ENCODE results near the gene HOXC5. TPM values are rescaled to one million over a fixed set of nuclear protein-coding genes. Genes with fewer than 3 reads are reported as not detected.

The HOXC5 gene
- polyA plus RNA-seq, 3 donors, result 1.8 to 3.6 (median 3.0) TPM

DNA sequence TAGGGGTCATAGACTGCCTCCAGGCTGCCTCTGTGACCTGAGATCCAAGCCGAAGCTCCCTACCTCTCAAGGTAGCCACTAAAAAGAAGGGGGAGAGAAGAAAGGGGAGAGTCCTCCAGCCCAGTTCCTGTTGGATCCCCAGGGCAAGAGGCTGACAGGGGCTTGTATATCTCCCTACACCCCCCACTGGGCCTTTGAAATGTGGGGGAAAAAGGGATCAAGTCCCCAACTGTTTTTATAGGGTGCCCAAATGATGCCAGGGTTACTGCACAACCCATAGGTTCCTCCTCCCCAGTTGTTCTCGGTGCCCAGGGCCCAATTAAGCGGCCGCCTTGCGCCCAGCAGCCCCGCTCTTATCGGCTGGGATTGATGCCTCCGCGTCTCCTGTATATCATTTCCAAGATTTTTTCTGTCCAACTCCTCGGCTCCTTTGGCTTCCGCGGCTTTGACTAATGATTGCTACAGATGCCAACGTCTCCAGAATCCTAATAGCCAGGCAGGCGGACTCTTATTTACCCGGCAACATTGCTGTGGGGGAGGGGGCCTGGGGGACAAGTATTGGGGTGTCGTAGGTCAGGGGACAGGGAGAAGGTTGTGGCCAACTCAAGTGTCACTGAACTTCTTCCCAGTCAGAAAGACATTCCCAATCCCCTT lies 13.1 kb downstream of the HOXC5 start:
- DNase-seq, result no peak

DNA sequence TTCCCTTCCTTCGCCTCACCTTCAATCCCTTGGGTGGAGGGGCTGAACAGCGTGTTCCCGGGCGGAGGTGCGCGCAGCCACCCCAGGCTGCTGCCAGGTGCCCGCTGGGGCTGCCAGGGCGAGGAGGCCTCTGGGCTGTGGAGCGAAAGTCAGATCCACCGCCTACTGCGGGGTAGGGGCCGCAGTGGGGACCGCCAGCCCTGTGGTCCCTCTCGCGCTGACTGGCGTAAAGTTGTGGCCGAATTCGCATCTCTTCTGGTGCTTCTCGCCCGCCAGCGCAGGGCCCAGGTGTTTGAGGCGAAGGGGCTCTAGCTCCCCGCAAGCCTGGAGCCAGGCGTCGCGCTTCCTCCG lies 13.9 kb downstream of the HOXC5 start:
- no peak for DNase-seq

DNA sequence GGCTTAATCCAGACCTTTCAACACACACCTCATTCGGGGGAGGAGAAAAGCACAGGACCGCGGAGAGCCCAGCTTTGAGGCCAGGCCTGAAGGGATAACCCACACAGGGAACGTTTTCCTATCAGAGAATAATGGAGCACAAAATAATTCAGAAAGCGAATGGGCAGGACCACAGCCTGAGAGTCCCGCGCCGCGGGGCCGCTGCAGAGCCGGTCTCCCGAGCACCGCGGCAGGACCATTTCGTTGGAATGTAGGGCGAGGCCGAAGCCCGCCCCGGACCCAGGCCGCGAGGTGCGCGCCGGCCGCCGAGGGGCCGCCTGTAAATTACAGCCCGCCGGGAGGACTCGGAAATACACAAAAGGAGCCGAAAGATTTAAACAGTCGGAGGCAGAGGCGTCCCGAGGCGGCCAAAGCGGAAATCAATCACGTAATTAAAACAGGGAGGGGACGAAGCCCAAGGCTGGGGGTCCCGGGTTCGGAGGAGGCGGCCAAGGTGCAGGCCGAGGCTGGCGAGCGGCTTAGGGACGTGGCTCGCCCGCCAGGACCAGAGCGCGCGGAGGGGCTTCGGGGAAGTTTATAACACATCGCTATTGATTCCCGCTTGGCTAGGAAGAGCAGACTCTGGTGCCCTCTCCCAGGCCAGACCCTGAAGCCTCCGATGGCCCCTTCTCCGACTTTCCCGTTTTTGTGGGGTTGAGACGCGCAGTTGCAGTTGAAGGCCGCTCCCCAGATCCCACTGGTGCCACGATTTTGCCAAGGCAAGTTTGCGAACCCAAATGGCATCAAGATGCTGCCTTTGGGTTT lies 14.5 kb downstream of the HOXC5 start:
- no peak for DNase-seq

DNA sequence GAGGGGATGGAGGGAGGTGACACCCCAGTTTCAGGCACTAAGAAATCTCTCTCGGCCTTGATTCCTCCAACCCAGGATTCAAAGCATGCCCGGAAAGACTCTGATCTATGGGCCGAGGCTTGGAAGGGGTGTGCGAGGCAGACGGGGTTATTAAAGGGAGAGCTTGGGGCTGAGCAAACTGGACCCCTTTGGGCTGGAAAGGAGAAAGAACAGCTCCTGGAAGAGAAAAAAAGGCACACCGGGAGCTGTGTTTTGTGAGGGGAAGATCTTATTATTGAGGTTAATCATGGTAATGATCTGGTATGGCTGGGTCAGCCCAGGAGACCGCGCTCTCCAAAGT lies 15.1 kb downstream of the HOXC5 start:
- no peak for DNase-seq

DNA sequence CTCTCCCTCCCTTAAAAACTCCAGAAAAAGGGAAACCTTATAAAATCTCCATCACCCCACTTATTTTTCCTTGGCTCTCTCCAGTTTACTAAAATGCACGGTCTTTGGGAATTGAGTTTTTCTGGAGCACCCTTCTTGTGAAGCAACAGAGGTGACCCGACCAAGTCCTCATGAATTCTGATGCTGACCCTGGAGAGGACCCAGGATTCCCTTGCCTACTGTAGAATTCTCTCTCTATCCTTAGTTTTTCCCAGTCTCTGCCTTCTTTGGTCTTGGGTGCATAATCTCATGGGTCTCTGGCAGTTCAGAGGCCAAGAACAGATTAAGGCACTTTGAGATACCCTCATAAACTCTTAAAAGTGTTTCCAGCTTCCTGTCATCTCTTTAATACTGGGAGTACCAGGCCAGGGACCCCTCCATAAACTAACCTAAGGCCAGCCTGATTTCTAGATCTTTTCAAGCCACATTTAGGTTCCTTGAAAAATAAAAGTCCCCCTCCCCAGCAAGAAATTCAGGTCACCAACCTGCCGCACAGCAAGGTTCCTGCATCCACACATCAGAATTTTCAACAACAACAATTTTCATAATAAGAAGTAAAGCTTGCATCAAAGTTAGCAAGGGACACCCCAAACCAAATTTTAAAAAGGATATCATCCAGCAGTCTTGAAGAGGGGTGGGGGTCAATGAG lies 15.7 kb downstream of the HOXC5 start:
- no peak for DNase-seq

DNA sequence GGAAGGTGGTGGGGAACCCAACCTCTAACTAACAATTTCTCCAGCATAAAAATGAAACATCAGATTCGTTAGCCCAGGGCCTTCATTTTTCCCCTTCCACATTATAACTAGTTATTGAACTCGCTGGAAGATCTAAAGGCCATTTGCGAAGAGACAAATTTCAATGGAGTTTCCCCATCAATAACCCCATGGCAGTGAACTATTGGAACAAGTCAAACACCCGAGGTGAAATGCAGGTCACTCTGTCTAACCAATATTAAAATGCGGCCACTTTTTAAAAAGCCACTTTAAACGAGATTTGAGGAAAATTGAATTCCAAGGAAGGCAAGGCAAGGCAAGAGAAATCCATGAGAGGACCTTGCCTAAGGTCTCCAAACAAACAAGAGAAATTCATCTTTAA lies 16.3 kb downstream of the HOXC5 start:
- no peak for DNase-seq

DNA sequence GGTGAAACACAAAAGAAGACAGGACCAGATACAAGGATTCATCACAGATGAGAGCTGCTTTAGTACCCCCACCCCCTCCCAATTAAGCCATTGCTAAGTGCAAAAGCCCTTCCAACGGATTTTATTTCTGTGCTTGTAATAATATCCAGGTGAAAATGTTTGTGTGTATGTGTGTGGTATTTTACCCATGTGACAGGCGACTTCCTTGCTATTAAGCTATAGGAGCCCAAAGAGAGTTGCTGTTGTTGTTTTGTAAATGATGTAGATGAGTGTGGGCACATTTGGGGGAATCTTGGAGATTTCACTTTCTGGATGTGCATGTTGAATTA lies 17.6 kb downstream of the HOXC5 start:
- DNase-seq, result no peak

DNA sequence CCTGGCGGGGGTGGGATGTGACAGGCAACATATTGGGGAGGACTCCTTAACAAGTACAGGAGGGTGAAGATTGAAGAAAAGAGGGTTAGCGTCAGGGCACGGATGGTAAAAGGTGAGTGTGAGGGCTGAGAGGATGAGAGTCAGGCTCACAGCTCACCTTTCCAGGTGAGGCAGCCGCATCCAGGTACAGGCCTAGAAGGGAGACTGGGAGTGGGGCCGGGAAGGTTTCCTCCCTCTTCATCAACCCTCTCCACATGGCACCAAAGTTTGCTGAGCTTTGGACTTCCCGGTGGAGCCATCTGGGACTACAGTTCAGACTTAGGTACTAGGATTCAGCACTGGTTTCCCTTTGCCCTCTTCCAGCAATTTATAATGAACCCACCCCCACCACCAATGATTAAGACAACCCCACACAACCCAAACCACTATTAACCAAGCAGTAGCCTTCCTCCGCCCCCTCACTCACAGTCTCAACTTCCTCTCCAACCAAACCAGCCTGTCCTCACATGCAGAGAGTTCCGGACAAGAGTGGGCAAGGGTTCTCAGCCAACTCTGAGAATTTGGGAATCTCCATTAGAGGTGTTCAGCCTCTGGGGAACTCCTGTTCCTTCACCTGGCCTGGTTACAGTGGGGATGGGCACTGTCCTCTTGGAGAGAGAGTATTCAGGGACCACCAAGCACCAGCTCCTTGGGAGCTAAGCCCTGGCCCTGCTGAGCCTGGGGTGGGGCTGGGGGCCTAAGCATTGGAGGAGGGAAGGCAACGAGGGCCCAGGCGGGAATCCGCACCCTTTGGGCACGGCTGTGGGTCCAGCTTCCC lies 18.4 kb downstream of the HOXC5 start:
- no peak for DNase-seq

DNA sequence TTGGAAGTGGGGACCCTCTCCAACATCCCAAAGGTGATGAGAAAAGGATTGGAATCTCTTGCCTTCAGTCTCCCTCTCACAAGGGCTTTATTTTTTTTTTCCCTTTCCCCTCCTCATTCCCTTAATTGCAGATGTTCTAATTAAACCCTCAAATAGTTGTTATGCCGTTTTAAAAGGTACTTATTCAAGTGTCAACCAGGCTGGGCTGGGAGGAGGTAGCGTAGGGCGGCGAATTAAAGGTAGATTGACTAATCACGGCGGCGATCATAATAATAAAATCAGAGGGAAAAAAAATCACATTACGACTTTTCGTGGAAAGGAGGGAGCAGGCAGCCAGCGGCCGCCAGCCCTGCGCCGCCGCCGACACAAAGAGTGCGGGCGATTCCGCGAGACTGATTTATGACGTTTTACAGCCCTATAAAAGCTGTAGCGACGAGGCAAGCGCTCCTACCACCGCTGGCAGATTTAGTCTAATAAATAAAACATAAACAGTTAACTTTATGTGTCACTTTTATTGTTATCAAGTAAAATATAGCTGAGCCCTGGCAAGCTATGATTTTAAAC lies 19.1 kb downstream of the HOXC5 start:
- peak; percentile 91 for DNase-seq

DNA sequence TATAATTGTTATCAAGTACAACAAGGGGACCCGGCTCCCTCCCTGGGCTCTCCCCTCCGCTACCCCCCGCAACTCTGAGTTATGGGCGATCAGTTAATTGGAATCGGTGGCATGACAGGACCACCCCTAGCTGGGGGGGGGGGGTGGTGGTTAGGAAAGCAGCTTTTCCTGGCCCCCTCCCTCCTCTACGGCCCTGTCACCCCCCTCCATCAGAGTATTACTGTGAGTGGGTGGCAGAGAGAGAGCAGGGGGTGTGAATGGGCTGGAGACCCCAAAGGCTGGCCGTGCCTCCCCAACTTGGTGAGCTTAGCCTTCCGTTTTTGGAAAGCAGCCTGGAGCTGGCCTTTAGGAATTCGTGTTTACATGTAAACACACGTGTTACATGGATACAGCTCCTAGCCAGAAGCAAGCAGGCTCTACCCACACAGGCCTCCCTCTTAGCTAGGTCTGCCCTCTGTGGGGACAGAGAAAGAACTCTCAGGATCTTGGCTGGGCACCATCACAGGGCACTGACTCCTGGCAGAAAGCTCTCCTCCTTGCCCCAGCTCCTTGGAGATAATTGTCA lies 19.7 kb downstream of the HOXC5 start:
- peak; percentile 84 for DNase-seq

DNA sequence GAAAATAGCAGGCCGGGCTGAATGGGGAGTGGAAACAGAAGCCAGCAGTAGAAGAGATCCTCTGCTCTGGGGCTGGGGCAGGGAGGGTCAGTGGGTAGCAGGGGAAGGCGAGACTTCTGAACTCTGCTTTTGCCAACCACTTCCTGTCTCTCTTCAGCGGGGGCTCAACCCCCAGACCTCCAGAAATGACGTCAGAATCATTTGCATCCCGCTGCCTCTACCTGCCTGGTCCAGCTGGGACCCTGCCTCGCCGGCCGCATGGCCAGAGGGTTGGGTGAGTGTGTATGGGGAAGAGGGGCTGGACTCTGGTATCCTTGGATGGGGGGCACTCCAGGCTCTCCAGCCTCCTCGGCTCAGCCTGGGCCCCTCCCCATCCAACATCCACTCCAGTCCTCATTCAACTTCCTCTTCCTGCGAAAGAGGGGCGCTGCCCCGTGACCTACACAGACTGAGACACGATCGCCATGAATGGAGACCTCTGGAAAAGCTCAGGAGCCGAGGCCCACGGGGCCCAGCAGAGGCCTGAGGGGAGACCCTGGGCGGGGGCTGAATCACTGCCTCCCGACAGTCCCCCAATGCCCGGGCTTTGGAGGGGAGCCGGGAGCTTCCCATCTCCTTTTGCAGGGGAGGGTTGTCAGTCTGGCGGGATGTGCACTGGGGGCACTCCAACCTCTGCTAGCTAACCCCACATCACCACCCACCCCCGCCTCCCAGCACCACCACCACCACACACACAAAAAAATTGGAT lies 20.3 kb downstream of the HOXC5 start:
- no peak for DNase-seq

DNA sequence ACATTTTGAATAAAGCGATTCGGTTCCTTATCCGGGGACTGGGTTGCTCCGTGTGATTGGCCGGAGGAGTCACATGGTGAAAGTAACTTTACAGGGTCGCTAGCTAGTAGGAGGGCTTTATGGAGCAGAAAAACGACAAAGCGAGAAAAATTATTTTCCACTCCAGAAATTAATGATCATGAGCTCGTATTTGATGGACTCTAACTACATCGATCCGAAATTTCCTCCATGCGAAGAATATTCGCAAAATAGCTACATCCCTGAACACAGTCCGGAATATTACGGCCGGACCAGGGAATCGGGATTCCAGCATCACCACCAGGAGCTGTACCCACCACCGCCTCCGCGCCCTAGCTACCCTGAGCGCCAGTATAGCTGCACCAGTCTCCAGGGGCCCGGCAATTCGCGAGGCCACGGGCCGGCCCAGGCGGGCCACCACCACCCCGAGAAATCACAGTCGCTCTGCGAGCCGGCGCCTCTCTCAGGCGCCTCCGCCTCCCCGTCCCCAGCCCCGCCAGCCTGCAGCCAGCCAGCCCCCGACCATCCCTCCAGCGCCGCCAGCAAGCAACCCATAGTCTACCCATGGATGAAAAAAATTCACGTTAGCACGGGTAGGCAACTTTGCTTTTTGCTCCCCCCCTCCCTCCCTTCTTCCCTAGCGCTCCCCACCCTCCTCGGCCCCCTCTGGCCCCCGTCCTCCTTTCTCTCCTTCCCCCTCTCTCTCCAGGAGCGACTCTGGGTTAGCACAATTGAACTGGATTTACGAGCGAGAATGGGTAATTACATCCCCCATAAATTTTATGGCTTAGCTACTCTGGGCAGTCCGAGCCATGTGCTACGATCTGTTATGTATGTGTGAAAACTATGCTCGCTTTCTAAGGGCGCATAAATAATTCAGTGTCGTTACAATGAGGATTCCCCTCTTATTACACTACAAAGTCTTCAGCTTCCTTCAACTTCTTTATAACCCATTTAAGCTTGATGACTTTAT lies 21.2 kb downstream of the HOXC5 start, which contains the start of gene HOXC4:
Gene HOXC4 (plus strand): TSS at position 85 of the 991 bp plus-strand sequence. CDS start 88 bp downstream, at position 173.
- DNase-seq, result peak; percentile 96

DNA sequence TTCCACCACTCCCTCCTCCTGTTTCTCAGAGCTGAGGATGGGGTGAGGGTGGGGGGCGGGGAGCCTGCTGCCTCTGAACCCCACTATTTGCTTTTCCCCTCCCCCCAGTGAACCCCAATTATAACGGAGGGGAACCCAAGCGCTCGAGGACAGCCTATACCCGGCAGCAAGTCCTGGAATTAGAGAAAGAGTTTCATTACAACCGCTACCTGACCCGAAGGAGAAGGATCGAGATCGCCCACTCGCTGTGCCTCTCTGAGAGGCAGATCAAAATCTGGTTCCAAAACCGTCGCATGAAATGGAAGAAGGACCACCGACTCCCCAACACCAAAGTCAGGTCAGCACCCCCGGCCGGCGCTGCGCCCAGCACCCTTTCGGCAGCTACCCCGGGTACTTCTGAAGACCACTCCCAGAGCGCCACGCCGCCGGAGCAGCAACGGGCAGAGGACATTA lies 21.9 kb downstream of the HOXC5 start:
- no peak for DNase-seq

DNA sequence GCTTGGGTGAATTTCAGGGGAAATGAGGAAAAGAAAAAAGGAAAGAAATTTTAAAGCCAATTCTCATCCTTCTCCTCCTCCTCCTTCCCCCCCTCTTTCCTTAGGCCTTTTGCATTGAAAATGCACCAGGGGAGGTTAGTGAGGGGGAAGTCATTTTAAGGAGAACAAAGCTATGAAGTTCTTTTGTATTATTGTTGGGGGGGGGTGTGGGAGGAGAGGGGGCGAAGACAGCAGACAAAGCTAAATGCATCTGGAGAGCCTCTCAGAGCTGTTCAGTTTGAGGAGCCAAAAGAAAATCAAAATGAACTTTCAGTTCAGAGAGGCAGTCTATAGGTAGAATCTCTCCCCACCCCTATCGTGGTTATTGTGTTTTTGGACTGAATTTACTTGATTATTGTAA lies 22.7 kb downstream of the HOXC5 start:
- no peak for DNase-seq

DNA sequence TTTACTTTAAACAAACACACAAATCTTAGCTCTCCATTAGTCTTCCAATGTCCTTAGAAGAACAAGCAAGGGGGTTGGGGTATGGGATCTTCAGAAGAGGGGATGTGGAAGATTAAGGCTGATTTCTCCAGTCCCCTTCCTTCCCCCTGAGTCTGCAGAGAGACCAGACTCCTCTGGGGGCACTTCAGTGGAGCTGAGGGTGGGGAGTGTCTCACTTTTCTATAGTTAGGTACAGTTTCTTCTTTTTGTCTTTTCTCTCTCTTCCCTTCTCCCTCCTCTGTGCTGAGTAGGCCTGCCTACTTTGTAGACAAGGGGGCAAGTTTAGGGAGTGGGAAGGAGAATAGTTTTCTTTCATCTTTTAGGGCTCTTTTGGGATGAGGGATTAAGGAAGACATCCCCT lies 23.3 kb downstream of the HOXC5 start:
- no peak for DNase-seq

DNA sequence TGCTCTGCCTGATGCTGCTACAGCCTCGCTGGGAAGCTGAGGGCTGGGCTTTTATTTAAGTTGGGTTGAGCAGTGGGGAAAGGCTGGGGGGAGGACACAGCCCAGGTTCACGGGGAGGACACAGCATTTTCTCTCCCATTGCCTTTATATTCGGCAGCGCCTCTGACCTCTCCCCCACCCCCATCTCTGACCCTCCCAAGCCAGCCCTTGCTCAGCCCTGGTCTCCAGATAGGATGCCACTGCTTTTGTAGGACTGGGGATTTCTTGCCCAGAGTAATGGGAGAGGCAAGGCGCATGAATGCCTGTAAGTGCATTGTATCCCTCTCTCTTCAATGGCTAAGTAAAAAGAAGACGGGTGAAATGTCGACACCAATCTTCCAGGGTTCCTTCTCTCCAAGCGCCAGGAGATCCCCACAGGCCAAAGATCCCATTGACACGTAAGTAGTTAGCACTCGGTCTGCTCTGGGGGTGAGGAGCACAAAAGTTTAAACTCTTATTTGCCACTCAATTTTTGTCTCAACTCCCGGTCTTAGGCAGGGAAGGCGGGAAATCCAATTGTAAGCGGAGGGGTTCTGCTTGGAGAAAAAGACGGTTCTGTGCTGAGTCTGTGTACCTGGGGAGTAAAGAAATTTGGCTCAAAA lies 25.4 kb downstream of the HOXC5 start:
- no peak for DNase-seq

DNA sequence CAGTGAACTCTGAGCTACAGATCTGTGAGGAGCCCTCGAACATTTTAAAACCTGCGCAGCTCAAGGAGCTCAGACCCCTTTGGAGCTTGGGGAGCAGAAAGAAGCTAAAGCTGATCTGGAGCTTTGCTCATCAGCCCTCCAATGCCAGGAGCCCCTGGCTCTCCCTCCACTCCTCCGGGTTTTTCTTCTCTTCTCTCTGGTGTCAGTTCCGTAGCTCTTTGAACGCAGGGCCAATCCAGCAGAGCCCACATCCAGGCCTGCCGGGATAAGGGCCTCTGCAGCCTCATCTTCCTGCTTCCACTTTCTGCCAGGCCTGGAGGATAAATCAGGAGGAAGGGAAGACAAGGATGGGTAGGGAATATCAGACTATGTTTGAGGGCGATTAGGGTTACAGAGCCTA lies 26.8 kb downstream of the HOXC5 start:
- no peak for DNase-seq

DNA sequence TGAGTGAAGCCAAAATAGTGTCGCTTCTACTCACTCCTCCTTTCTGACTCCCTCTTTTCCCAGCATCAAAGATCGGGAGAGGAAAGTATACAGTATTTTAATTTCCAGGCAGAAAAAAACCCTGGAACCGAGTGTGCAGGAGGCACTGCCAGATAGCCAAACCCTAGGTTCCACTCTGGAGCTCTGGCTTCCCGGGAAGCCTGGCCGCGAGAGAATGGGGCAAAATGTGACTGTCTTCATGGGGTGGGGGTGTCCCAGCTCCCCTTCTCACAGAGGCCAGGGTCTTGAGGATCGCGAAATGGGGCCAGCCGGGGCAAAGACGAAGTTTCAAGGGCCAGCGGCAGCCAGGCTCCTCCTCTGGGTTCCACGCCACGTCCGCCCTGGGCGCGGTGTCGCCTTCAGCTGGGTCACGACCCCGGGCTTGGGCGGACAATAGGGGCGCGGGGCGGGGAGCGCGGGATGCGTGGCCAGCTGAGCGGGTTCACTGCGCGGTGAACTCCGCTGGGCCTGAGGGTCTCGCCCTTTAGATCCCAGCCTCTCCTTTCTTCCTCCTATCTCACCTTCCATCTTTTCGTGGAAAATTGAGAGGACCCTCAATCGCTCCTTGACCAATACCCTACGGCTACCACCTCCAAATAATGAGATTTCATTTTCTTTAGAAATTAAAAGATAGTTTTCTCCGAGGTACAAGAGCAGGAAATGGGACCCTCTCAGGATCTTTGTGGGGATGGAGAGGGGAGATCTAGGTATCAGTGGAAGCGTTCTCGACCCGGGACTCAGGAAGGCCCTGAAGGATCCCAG lies 27.5 kb downstream of the HOXC5 start:
- DNase-seq, result no peak
